ENCODE data around the gene POLR2A. TPM values are rescaled to one million over a fixed set of nuclear protein-coding genes. Genes with fewer than 3 reads are reported as not detected.

Gene POLR2A
- total RNA-seq, 2 experiments from 2014 or later: 84.2 to 264 TPM

DNA sequence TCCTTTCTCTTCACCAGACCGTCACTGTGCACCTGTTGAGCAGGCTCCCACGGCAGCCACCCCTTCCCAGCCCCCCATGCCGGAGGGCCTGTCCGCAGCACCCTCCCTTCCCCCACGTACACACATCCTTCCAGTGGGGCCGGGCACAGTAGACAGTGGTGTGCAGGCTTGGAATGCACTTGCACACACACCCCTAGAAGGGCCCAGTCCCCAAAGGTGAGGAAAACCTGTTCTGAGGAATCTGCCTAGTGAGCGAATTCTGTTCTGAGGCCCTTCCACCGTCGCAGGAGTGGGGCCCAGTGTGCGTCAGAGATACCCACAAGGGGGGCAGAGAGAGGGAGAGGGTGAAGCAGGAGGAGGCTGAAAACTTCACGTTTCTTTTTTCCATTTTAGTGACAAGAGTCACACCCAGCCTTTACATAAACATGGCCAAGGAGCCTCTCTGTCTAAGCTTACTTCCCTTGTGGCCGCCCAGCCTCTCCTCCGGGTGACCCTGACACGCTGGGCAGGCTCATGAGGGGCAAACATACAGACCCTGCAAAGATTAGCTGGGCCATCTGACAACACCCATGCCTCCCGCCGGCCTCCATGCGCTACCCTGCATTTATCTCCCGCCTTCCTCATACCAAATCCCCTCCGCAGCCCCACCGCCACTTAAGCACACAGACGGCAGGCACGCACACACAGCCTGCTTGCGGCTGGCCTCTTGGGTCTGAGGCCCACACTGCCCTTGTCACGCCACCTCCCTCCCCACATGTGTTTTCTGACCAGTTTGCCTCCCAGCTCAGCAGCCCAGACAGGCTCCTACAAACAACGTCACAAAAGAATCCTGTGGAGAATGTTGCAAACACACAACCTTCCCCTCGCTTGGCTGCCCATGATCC, 6.5 kb upstream of the POLR2A start:
- Histone ChIP-seq H3K4me2 (ENCODE audit: low read length) (peak overlapping the region; percentile 66; the same call in 1 of the 2 replicates), H4K20me1 (ENCODE audit: insufficient read depth, low read length) (no peaks in the 10 kb centered on the region), H2AFZ (ENCODE audit: low read length) (no peak overlapping the region), H3K79me2 (ENCODE audit: insufficient read depth, low read depth, low read length) (no peaks in the 10 kb centered on the region), H3K4me1 (ENCODE audit: insufficient read depth, low read length, poor library complexity, severe bottlenecking) (peaks cover 8% of the 10 kb centered on the region), H3K9me2 (ENCODE audit: insufficient read depth, low read length) (no peaks in the 10 kb centered on the region), H3K27ac (ENCODE audit: low read depth, low read length, poor library complexity, severe bottlenecking) (no peak overlapping the region), H3K36me3 (ENCODE audit: insufficient read depth, low read length) (no peaks in the 10 kb centered on the region), H3K9me3 (ENCODE audit: low read length) (no peaks in the 10 kb centered on the region), H3K4me3 (ENCODE audit: low read depth, low read length, poor library complexity, severe bottlenecking) (no peak overlapping the region)
- TF ChIP-seq CTCF (conservative IDR thresholded peaks at IDR 0.05; ENCODE audit: low read length): no peak
- no peak for TF ChIP-seq EZH2phosphoT487 (IDR thresholded peaks at IDR 0.05; ENCODE audit: borderline replicate concordance, low read depth, low read length)
- intact Hi-C loops (cut with micrococcal nuclease; ENCODE audit: unreplicated experiment): no loop called here
- DNase-seq (ENCODE audit: low spot score): no peak
- ChIA-PET CTCF (ENCODE audit: unreplicated experiment) (no interaction called here), POLR2A (no interaction called here)
- no TSS peak for BruUV-seq (replicated peaks)

GRCh38 chr17:7478276-7479212, 5.6 kb upstream of the POLR2A start:
- Histone ChIP-seq H3K4me1 (ENCODE audit: insufficient read depth, low read length, poor library complexity, severe bottlenecking) (peaks cover 17% of the 10 kb centered on the region), H3K36me3 (ENCODE audit: insufficient read depth, low read length) (no peaks in the 10 kb centered on the region), H3K9me3 (ENCODE audit: low read length) (no peaks in the 10 kb centered on the region), H4K20me1 (ENCODE audit: insufficient read depth, low read length) (no peaks in the 10 kb centered on the region), H3K9me2 (ENCODE audit: insufficient read depth, low read length) (no peaks in the 10 kb centered on the region), H3K4me3 (ENCODE audit: low read depth, low read length, poor library complexity, severe bottlenecking) (peak overlapping the region; percentile 72), H3K27ac (ENCODE audit: low read depth, low read length, poor library complexity, severe bottlenecking) (no peak overlapping the region), H3K4me2 (ENCODE audit: low read length) (peak overlapping the region; percentile 66), H3K79me2 (ENCODE audit: insufficient read depth, low read depth, low read length) (no peaks in the 10 kb centered on the region), H2AFZ (ENCODE audit: low read length) (peak overlapping the region; percentile 59; the same call in 1 of the 2 replicates)
- TF ChIP-seq EZH2phosphoT487 (IDR thresholded peaks at IDR 0.05; ENCODE audit: borderline replicate concordance, low read depth, low read length): no peak
- no peak for TF ChIP-seq CTCF (conservative IDR thresholded peaks at IDR 0.05; ENCODE audit: low read length)
- CTCF ChIA-PET (ENCODE audit: unreplicated experiment): interaction anchor here (0.6 kb wide), 1 partner anchor 42 kb away, joined by 3 read pairs; no protein-coding TSS in a partner anchor
- DNase-seq (ENCODE audit: low spot score): no peak
- POLR2A ChIA-PET: no interaction called here
- BruUV-seq (replicated peaks): no TSS peak
- intact Hi-C loops (cut with micrococcal nuclease; ENCODE audit: unreplicated experiment): no loop called here
